Measurements from ENCODE around the gene ESR1. TPM values are rescaled to one million over a fixed set of nuclear protein-coding genes. Genes with fewer than 3 reads are reported as not detected.
"Not testable (repeated sequence)": the region's sequence is repeated elsewhere in the genome, so short reads cannot be mapped to it uniquely, and the experiment has no call there.

The ESR1 gene
- total RNA-seq, 1 donor from 2014 or later: 0.72 TPM

- peak; percentile 70 for DNase-seq (ENCODE audit: low read depth)
These were observed 317.1 kb downstream of the ESR1 start for GRCh38 chr6:152124429-152125074.

GRCh38 chr6:152127432-152128165 is 320.1 kb downstream of the ESR1 start:
- no peak for DNase-seq (ENCODE audit: low read depth)

GRCh38 chr6:152129691-152130151 is 322.2 kb downstream of the ESR1 start:
- peak; percentile 19 for DNase-seq (ENCODE audit: low read depth)

- no peak for DNase-seq (ENCODE audit: low read depth)
These were observed 323.0 kb downstream of the ESR1 start for GRCh38 chr6:152130441-152130840.

GRCh38 chr6:152135755-152136448 is 328.4 kb downstream of the ESR1 start:
- DNase-seq (ENCODE audit: low read depth): no peak

- no peak for DNase-seq (ENCODE audit: low read depth)
These were observed 329.0 kb downstream of the ESR1 start for GRCh38 chr6:152136449-152136825.

- DNase-seq (ENCODE audit: low read depth): not testable (repeated sequence)
These were observed 330.9 kb downstream of the ESR1 start for GRCh38 chr6:152138344-152138743.

GRCh38 chr6:152142105-152142504 is 334.6 kb downstream of the ESR1 start:
- DNase-seq (ENCODE audit: low read depth): no peak

- no peak for DNase-seq (ENCODE audit: low read depth)
These were observed 335.9 kb downstream of the ESR1 start for GRCh38 chr6:152143359-152143758.

- peak; percentile 86 for DNase-seq (ENCODE audit: low read depth)
These were observed 338.9 kb downstream of the ESR1 start for GRCh38 chr6:152146385-152146784.

GRCh38 chr6:152147269-152147668 is 339.8 kb downstream of the ESR1 start:
- no peak for DNase-seq (ENCODE audit: low read depth)

GRCh38 chr6:152148412-152148811 is 340.9 kb downstream of the ESR1 start:
- no peak for DNase-seq (ENCODE audit: low read depth)

GRCh38 chr6:152150196-152150595 is 342.7 kb downstream of the ESR1 start:
- DNase-seq (ENCODE audit: low read depth): no peak

GRCh38 chr6:152151920-152152319 is 344.4 kb downstream of the ESR1 start:
- no peak for DNase-seq (ENCODE audit: low read depth)

- DNase-seq (ENCODE audit: low read depth): peak; percentile 83
These were observed 347.3 kb downstream of the ESR1 start for GRCh38 chr6:152154559-152155356.

GRCh38 chr6:152155792-152156191 is 348.3 kb downstream of the ESR1 start:
- no peak for DNase-seq (ENCODE audit: low read depth)

- no peak for DNase-seq (ENCODE audit: low read depth)
These were observed 352.9 kb downstream of the ESR1 start for GRCh38 chr6:152160346-152160745.

GRCh38 chr6:152161501-152161900 is 354.0 kb downstream of the ESR1 start:
- no peak for DNase-seq (ENCODE audit: low read depth)

GRCh38 chr6:152164957-152165356 is 357.5 kb downstream of the ESR1 start:
- no peak for DNase-seq (ENCODE audit: low read depth)

GRCh38 chr6:152166497-152166896 is 359.0 kb downstream of the ESR1 start:
- no peak for DNase-seq (ENCODE audit: low read depth)

GRCh38 chr6:152166897-152167296 is 359.4 kb downstream of the ESR1 start:
- DNase-seq (ENCODE audit: low read depth): no peak

Data from myocyte (in vitro differentiated cells).